ENCODE measurements around the gene CCDC152. TPM values are rescaled to one million over a fixed set of nuclear protein-coding genes. Genes with fewer than 3 reads are reported as not detected.

The CCDC152 gene
- total RNA-seq, 1 experiment from 2014 or later: 0.13 TPM

DNA sequence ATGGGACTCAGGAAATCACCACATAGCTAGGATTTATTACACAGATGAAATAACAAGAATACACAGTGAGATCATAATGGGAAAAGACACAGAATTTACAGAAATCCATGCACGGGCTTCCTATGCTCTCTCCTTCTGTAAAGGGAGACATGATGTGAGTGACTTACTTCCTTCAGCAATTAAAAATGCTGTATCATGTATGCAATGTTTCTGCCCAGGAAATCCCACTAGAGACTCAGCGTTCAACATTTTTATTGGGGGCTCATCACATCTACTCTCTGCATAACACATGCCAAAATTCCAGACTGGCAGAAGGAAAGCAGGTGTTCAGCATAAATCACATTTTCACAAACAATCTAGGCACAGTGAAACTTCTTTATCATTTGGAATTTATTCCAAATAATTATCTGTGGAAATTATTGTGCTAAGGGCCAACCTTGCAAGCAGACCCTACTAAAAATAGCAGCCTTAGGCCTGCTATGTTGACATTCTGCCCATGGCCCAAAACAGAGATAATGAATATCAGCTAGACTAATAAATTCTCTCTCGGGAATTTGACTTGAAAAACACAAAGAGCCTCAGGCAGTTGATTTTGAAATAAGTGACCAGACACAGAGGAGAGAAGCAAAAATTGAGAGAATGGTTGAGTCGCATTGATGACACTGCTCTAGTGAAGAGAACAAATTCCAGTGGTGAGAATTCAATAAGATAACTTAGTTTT lies 86.5 kb downstream of the CCDC152 start:
- H3K79me2 ChIP-seq (ENCODE audit: insufficient read depth, low read length): no peaks in the 10 kb centered on the region
- H2BK15ac ChIP-seq (ENCODE audit: low read depth, low read length): no peak overlapping the region
- WGBS (ENCODE audit: extremely low coverage, insufficient read length, low lambda C conversion rate): no CpG with 5 or more reads among the region's 4 CpGs
- no peak overlapping the region for H2BK5ac ChIP-seq (ENCODE audit: insufficient read length, low read length)
- no peak for DNase-seq
- no peak overlapping the region for H2AFZ ChIP-seq (ENCODE audit: low read length)
- no peaks in the 10 kb centered on the region for H3K79me1 ChIP-seq (ENCODE audit: insufficient read depth, low read depth, low read length, poor library complexity, severe bottlenecking)
- Mint-ChIP-seq H3K4me1 (no peaks in the 10 kb centered on the region), H3K36me3 (ENCODE audit: insufficient read depth in 1 of 3, low read depth in 3 of 3) (no peaks in the 10 kb centered on the region), H3K4me3 (no peak overlapping the region), H3K27me3 (ENCODE audit: low read depth) (no peaks in the 10 kb centered on the region), H3K27ac (no peak overlapping the region), H3K9me3 (peaks cover 3 to 8% of the 10 kb centered on the region in 2 experiments; a peak in 4 of 5 replicates)
- H3K27me3 ChIP-seq (ENCODE audit: insufficient read depth, low read length): no peaks in the 10 kb centered on the region
- H4K91ac ChIP-seq (ENCODE audit: insufficient read length, low read depth, low read length): no peak overlapping the region
- H3K9me3 ChIP-seq (ENCODE audit: control insufficient read depth, low read depth, low read length): no peaks in the 10 kb centered on the region
- H3K56ac ChIP-seq (ENCODE audit: insufficient read length, low read depth, low read length): no peak overlapping the region
- H4K5ac ChIP-seq (ENCODE audit: insufficient read length, low read depth, low read length): no peak overlapping the region
- no peak overlapping the region for H3K23ac ChIP-seq (ENCODE audit: insufficient read length, low read depth, low read length)
- no peak overlapping the region for H2BK120ac ChIP-seq (ENCODE audit: low read depth, low read length, poor library complexity, severe bottlenecking)
- H4K20me1 ChIP-seq (ENCODE audit: control insufficient read depth, insufficient read depth, insufficient read length): no peaks in the 10 kb centered on the region
- no peak overlapping the region for H3K4me2 ChIP-seq (ENCODE audit: insufficient read depth, insufficient read length, low read length)
- no peak overlapping the region for H3K18ac ChIP-seq (ENCODE audit: insufficient read length, low read depth, low read length)
- no peak overlapping the region for H4K8ac ChIP-seq (replicated peaks; ENCODE audit: insufficient read length, low read depth, low read length)
- H3K4ac ChIP-seq (ENCODE audit: low read depth, low read length): no peak overlapping the region
- H3K14ac ChIP-seq (ENCODE audit: insufficient read depth, low read length): no peak overlapping the region
- H3K23me2 ChIP-seq (ENCODE audit: insufficient read length, low read depth, low read length, poor library complexity, severe bottlenecking): no peaks in the 10 kb centered on the region
- no peak overlapping the region for H2BK12ac ChIP-seq (ENCODE audit: insufficient read length, low read depth, low read length)
- H3T11ph ChIP-seq (ENCODE audit: low read length): no peak overlapping the region
- H2BK20ac ChIP-seq (ENCODE audit: low read depth, low read length, poor library complexity, severe bottlenecking): no peak overlapping the region
- TF ChIP-seq, protein P1, sequence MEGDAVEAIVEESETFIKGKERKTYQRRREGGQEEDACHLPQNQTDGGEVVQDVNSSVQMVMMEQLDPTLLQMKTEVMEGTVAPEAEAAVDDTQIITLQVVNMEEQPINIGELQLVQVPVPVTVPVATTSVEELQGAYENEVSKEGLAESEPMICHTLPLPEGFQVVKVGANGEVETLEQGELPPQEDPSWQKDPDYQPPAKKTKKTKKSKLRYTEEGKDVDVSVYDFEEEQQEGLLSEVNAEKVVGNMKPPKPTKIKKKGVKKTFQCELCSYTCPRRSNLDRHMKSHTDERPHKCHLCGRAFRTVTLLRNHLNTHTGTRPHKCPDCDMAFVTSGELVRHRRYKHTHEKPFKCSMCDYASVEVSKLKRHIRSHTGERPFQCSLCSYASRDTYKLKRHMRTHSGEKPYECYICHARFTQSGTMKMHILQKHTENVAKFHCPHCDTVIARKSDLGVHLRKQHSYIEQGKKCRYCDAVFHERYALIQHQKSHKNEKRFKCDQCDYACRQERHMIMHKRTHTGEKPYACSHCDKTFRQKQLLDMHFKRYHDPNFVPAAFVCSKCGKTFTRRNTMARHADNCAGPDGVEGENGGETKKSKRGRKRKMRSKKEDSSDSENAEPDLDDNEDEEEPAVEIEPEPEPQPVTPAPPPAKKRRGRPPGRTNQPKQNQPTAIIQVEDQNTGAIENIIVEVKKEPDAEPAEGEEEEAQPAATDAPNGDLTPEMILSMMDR (conservative IDR thresholded peaks at IDR 0.05): no peak
- no peak overlapping the region for H3K27ac ChIP-seq (ENCODE audit: insufficient read length, low read depth, low read length)
- no peaks in the 10 kb centered on the region for H3K4me1 ChIP-seq (ENCODE audit: insufficient read depth, low read length)
- no peak overlapping the region for H3K9ac ChIP-seq (ENCODE audit: extremely low read depth, insufficient read length, low read length)
- H2AK5ac ChIP-seq (ENCODE audit: insufficient read length, low read length): no peak overlapping the region
